ENCODE data around the gene RNF182. TPM values are rescaled to one million over a fixed set of nuclear protein-coding genes. Genes with fewer than 3 reads are reported as not detected.

The RNF182 gene
- total RNA-seq: 0.65 and 2.5 TPM in 2 replicates

GRCh38 chr6:13924949-13925881 is at the start of gene RNF182:
TSS of gene RNF182 (plus strand) at chr6:13924952. CDS start at chr6:13977120, 52,168 bp downstream.

Other genes with a start within 250 kb of the RNF182 start
- gene RANBP9, start 213.1 kb upstream of the RNF182 start, total RNA-seq: 17.6 and 40.2 TPM in 2 replicates
- 7.3 and 7.4 TPM in 2 replicates for gene MCUR1, start 110.4 kb upstream of the RNF182 start, total RNA-seq
- 2.6 and 15.7 TPM in 2 replicates for gene CD83, start 192.8 kb downstream of the RNF182 start, total RNA-seq